GM10266 (cell line): ENCODE data around the gene CDK5RAP2.

Source experiments
- DNase-seq: peaks from one replicate; pipeline ENCODE4 v3.0.0; 2012; ENCODE audit errors: extremely low spot score
- TF ChIP-seq, protein P1 (sequence below): IDR thresholded peaks from 2 replicates; pipeline ENCODE4 v1.5.1; 2012; ENCODE audit warnings: mild to moderate bottlenecking, low read depth; ENCODE audit not compliant: control insufficient read depth, insufficient read depth; ENCODE audit errors: missing control alignments

Gene CDK5RAP2

DNA sequence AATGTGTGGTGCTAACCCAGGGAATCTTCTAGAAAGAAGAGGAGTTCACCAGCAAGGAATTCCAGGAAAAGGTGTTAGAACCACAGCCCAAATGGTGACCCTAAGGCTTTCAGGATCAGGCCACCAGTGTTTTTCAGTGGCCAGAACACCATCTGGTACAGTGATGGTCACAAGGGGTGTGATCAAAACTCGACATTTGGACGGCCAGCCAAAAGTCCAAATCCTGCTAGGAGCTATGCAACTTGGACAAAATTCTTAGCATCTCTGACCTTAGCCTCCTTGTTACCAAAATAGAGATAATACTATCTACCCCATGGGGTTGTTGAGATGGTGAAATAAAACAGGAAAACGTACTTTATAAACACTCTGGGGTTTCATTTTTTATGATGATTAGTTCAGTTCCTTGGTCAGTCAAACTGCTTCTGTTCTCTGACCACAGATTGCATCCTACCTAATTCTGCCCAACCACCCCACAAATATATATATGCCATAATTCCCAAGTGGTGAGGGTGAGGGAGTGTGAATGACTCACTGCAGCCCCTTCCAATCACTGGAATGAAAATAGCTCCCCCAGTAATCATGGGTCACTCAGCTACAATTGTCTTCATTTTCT lies 210.3 kb downstream of the CDK5RAP2 start:
- TF ChIP-seq, protein P1, sequence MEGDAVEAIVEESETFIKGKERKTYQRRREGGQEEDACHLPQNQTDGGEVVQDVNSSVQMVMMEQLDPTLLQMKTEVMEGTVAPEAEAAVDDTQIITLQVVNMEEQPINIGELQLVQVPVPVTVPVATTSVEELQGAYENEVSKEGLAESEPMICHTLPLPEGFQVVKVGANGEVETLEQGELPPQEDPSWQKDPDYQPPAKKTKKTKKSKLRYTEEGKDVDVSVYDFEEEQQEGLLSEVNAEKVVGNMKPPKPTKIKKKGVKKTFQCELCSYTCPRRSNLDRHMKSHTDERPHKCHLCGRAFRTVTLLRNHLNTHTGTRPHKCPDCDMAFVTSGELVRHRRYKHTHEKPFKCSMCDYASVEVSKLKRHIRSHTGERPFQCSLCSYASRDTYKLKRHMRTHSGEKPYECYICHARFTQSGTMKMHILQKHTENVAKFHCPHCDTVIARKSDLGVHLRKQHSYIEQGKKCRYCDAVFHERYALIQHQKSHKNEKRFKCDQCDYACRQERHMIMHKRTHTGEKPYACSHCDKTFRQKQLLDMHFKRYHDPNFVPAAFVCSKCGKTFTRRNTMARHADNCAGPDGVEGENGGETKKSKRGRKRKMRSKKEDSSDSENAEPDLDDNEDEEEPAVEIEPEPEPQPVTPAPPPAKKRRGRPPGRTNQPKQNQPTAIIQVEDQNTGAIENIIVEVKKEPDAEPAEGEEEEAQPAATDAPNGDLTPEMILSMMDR = no peak
- no peak for DNase-seq

DNA sequence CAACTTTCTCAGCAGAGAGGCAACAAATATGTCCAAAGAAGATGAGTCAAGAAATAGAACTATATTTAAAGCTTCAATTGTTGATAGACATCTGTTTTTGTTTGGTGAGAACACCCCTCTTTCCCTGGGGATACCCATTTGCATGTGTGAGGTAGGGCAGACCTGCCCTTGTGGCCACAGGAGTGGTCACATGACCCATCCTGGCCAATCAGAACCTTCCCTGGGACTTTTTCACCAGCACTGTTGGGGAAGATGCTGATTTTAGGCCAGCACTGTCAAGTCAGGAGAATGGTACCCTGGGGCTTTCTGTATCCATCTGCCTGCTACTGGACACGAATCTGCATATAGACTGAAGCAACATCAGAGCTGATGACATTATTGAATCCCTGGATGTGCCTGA lies 211.2 kb downstream of the CDK5RAP2 start:
- no peak for DNase-seq

DNA sequence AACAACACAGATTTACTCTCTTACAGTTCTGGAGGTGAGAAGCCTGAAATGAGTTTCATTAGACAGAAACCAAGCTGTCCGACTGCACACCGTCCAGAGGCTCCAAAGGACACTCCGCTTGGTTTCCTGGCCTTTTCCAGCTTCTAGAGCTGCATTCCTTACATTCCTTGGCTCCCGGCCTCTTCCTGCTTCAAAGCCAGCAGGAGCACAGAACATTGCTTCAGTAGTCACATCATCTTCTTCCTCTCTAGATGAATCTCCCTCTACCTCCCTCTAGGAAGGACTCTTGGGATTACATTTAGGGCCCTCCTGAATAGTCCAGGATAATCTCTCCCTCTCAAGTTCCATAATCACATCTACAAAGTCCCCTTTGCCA lies 213.3 kb downstream of the CDK5RAP2 start:
- TF ChIP-seq, protein P1 = no peak
- no peak for DNase-seq

More for the DNA sequence above, 211.2 kb downstream of the CDK5RAP2 start:
- TF ChIP-seq, protein P1 = no peak

DNA sequence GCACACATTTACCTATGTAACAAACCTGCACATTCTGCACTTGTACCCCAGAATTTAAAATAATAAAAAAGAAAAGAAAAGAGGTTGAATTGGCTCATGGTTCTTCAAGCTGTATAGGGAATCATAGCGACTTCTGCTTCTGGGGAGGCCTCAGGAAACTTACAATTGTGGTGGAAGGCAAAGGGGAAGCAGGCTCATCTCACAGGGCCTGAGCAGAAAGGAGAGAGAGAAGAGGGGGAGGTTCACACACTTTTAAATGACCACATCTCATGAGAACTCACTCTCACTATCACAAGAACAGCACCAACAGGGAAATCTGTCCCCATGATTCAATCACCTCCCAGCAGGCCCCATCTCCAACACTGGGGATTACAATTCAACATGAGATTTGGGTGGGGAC lies 214.6 kb downstream of the CDK5RAP2 start:
- TF ChIP-seq, protein P1 = no peak
- DNase-seq = no peak

DNA sequence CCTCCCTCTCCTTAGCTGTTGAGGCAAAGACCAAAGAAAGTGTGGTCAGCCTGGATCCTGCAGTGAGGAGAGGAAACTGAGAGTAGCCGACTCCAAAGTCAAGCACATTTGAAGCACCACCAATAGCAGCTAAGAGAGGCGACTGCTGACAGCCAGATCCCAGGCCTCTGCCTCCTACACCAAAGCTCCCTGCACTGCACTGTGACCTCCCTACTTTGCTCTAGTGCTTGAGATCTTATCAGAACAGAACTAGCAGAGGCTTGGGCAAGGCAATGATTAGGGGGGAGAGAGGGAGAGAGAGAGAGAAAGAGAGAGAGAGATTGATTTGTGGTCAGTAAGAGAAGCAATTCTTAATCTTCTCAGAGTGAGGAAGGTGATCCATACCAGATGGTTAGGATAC lies 216.3 kb downstream of the CDK5RAP2 start:
- no peak for DNase-seq
- TF ChIP-seq, protein P1 = no peak

DNA sequence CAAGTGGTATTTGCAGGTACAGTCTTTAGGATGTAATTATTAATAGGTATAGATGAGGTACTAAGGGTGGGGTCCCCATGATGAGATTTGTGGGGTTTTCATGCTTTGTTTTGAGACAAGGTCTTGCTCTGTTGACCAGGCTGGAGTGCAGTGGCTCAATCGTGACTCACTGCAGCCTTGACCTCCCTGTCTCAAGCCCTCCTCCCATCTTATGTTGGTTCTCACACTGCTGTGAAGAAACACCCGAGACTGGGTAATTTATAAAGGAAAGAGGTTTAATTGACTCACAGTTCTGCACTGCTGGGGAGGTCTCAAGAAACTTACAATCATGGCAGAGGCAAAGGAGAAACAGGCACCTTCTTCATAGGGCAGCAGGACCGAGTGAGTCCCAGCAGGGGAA lies 217.5 kb downstream of the CDK5RAP2 start:
- no peak for DNase-seq
- TF ChIP-seq, protein P1 = no peak

DNA sequence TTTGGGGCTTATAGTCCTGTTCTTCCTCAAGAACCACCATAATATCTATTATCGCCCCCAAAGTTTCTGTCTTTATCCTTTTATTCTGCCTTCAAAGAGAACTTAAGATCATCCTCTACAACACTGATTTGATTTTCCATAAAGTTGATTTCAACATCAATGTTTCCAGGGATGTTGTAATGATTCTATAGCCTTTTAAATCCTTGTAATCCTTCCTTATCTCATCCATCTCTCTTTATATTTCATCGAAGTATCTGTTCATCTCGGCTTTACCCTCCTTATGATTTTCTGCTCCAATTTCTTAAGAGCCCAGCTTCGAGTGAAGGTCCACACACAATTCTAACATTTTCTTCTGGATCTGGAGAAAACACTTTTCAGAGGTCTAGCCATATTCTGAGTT lies 218.4 kb downstream of the CDK5RAP2 start:
- no peak for DNase-seq
- TF ChIP-seq, protein P1 = no peak
